ENCODE measurements around the gene SUSD4. TPM values are rescaled to one million over a fixed set of nuclear protein-coding genes. Genes with fewer than 3 reads are reported as not detected.

The SUSD4 gene
- total and polyA plus RNA-seq, 10 of the 15 experiments (the other 5 are each of a cell fraction or from before 2014, with no cell fraction given) = 0.13 to 1.1 (median 0.26) TPM; not detected in 3

- Histone ChIP-seq H3K79me2 (ENCODE audit: control insufficient read depth, insufficient read depth, low read length) (no peaks in the 10 kb centered on the region), H3K27me3 (replicated peaks in 1 of 2; ENCODE audit: control insufficient read depth in 2 of 2, insufficient read depth in 2 of 2, low read length in 1 of 2) (peaks cover 0 to 2% of the 10 kb centered on the region in 2 experiments; a peak in 1 of 4 replicates), H4K20me1 (ENCODE audit: control insufficient read depth, insufficient read depth) (no peaks in the 10 kb centered on the region), H3K4me3 (no peak within 1 kb of the TSS), H2AFZ (ENCODE audit: control insufficient read depth, low read depth, low read length) (no peak within 1 kb of the TSS), H3K9me3 (replicated peaks; ENCODE audit: control insufficient read depth, insufficient read depth, low read length) (no peaks in the 10 kb centered on the region; the same call in 2 of the 3 replicates), H3K9ac (ENCODE audit: control insufficient read depth, insufficient read depth, low read length) (no peak within 1 kb of the TSS), H3K4me2 (ENCODE audit: control insufficient read depth, insufficient read depth) (no peak within 1 kb of the TSS), H3K4me1 (ENCODE audit: control insufficient read depth, insufficient read depth, low read length) (no peaks in the 10 kb centered on the region), H3K27ac (ENCODE audit: control insufficient read depth, insufficient read depth) (no peak within 1 kb of the TSS), H3K36me3 (ENCODE audit: control insufficient read depth in 2 of 2, insufficient read depth in 2 of 2, low read length in 1 of 2) (no peaks in the 10 kb centered on the region)
- in situ Hi-C loops (cut with MboI) = no loop called here
- intact Hi-C loops (cut with micrococcal nuclease; ENCODE audit: unreplicated experiment) = no loop called here
- 54% methylated on average over 52 of the region's 73 CpGs for WGBS (ENCODE audit: insufficient coverage, insufficient replicate concordance, low lambda C conversion rate, missing lambda C conversion rate)
- POLR2A ChIA-PET = no interaction called here
- BruUV-seq (replicated peaks) = no TSS peak
- TF ChIP-seq POLR2A (IDR thresholded peaks at IDR 0.05; ENCODE audit: low read depth, low read length) = no peak
- no peak for TF ChIP-seq FOXK2 (IDR thresholded peaks at IDR 0.05)
- TF ChIP-seq NFXL1 (IDR thresholded peaks at IDR 0.05; ENCODE audit: borderline replicate concordance) = no peak
- TF ChIP-seq CHD1 (IDR thresholded peaks at IDR 0.05; ENCODE audit: low read depth, low read length) = no peak
- no peak for TF ChIP-seq ZZZ3 (IDR thresholded peaks at IDR 0.05; ENCODE audit: control insufficient read depth, insufficient read length, low read depth)
- TF ChIP-seq, protein P1, sequence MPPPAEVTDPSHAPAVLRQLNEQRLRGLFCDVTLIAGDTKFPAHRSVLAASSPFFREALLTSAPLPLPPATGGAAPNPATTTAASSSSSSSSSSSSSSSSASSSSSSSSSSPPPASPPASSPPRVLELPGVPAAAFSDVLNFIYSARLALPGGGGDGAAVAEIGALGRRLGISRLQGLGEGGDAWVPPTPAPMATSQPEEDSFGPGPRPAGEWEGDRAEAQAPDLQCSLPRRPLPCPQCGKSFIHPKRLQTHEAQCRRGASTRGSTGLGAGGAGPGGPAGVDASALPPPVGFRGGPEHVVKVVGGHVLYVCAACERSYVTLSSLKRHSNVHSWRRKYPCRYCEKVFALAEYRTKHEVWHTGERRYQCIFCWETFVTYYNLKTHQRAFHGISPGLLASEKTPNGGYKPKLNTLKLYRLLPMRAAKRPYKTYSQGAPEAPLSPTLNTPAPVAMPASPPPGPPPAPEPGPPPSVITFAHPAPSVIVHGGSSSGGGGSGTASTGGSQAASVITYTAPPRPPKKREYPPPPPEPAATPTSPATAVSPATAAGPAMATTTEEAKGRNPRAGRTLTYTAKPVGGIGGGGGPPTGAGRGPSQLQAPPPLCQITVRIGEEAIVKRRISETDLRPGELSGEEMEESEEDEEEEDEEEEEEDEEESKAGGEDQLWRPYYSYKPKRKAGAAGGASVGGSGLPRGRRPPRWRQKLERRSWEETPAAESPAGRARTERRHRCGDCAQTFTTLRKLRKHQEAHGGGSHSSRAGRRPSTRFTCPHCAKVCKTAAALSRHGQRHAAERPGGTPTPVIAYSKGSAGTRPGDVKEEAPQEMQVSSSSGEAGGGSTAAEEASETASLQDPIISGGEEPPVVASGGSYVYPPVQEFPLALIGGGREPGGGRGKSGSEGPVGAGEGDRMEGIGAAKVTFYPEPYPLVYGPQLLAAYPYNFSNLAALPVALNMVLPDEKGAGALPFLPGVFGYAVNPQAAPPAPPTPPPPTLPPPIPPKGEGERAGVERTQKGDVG (CRISPR knock-in tag; IDR thresholded peaks at IDR 0.05) = no peak
- TF ChIP-seq EED (IDR thresholded peaks at IDR 0.05; ENCODE audit: low read depth) = no peak
- TF ChIP-seq JUNB (IDR thresholded peaks at IDR 0.05) = no peak
- TF ChIP-seq HDAC6 (IDR thresholded peaks at IDR 0.05; ENCODE audit: unreplicated experiment) = no peak
- no peak for TF ChIP-seq LARP7 (IDR thresholded peaks at IDR 0.05)
- TF ChIP-seq, protein P2, sequence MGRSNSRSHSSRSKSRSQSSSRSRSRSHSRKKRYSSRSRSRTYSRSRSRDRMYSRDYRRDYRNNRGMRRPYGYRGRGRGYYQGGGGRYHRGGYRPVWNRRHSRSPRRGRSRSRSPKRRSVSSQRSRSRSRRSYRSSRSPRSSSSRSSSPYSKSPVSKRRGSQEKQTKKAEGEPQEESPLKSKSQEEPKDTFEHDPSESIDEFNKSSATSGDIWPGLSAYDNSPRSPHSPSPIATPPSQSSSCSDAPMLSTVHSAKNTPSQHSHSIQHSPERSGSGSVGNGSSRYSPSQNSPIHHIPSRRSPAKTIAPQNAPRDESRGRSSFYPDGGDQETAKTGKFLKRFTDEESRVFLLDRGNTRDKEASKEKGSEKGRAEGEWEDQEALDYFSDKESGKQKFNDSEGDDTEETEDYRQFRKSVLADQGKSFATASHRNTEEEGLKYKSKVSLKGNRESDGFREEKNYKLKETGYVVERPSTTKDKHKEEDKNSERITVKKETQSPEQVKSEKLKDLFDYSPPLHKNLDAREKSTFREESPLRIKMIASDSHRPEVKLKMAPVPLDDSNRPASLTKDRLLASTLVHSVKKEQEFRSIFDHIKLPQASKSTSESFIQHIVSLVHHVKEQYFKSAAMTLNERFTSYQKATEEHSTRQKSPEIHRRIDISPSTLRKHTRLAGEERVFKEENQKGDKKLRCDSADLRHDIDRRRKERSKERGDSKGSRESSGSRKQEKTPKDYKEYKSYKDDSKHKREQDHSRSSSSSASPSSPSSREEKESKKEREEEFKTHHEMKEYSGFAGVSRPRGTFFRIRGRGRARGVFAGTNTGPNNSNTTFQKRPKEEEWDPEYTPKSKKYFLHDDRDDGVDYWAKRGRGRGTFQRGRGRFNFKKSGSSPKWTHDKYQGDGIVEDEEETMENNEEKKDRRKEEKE (IDR thresholded peaks at IDR 0.05) = no peak
- TF ChIP-seq, protein P3, sequence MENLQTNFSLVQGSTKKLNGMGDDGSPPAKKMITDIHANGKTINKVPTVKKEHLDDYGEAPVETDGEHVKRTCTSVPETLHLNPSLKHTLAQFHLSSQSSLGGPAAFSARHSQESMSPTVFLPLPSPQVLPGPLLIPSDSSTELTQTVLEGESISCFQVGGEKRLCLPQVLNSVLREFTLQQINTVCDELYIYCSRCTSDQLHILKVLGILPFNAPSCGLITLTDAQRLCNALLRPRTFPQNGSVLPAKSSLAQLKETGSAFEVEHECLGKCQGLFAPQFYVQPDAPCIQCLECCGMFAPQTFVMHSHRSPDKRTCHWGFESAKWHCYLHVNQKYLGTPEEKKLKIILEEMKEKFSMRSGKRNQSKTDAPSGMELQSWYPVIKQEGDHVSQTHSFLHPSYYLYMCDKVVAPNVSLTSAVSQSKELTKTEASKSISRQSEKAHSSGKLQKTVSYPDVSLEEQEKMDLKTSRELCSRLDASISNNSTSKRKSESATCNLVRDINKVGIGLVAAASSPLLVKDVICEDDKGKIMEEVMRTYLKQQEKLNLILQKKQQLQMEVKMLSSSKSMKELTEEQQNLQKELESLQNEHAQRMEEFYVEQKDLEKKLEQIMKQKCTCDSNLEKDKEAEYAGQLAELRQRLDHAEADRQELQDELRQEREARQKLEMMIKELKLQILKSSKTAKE (IDR thresholded peaks at IDR 0.05; ENCODE audit: low read depth, poor library complexity, severe bottlenecking) = no peak
- RAD21 ChIA-PET (ENCODE audit: unreplicated experiment) = no interaction called here
- no peak for DNase-seq (ENCODE audit: low read depth, low spot score)
- FAIRE-seq = no peak
- SMC1A ChIA-PET (ENCODE audit: uncharacterized antibody, unreplicated experiment) = no interaction called here
- CTCF ChIA-PET = no interaction called here
- ATAC-seq = no peak
Measured at GRCh38 chr1:223393275-223394214, 29.6 kb upstream of the SUSD4 start, which contains the start of gene CCDC185. Gene CCDC185 (plus strand): TSS chr1:223393415. CDS start chr1:223393476, 61 bp downstream.

Data from GM12878 (cell line).